K562 (cell line): ENCODE data around the gene SLC22A23.

Experiments used
- NR2C1 ChIP-seq, 2 experiments: fragments of 450-650 bp; IDR thresholded peaks; 2 replicates each; pipeline ENCODE4 v1.6.1; 2017; ENCODE audit warnings: mild to moderate bottlenecking in 2 of 2, antibody characterized with exemption in 1 of 2, inconsistent platforms in 1 of 2, missing compliant biosample characterization in 1 of 2, missing genetic modification characterization in 1 of 2
- PCBP2 ChIP-seq: fragments of 200-400 bp; formaldehyde crosslinking; IDR thresholded peaks from 2 replicates; pipeline ENCODE4 v1.6.1; 2018; ENCODE audit warnings: low read length, low read depth, mild to moderate bottlenecking, moderate library complexity; ENCODE audit not compliant: poor library complexity, severe bottlenecking
- RCOR1 ChIP-seq, 2 experiments: IDR thresholded peaks; 2 replicates each; pipeline ENCODE4 v1.6.1; 2012; ENCODE audit warnings: low read depth in 2 of 2, low read length in 2 of 2, borderline replicate concordance in 1 of 2, improper control_type of control experiment in 1 of 2
- SIN3A ChIP-seq, 2 experiments: fragments of 150-350 bp in 1 of 2; IDR thresholded peaks; 2 replicates each; pipeline ENCODE4 v1.6.1; 2011 to 2016; ENCODE audit warnings: borderline replicate concordance in 2 of 2, low read depth in 2 of 2, low read length in 2 of 2, mild to moderate bottlenecking in 2 of 2, moderate library complexity in 2 of 2; ENCODE audit not compliant: control insufficient read depth in 1 of 2
- ZNF143 ChIP-seq: sonication (generic); formaldehyde crosslinking; IDR thresholded peaks from 2 replicates; pipeline ENCODE4 v1.9.0; 2022; ENCODE audit warnings: mild to moderate bottlenecking, missing genetic modification reagents
- TF ChIP-seq, protein P1 (sequence below), 3 experiments: IDR thresholded peaks in 2 of 3; conservative IDR thresholded peaks in 1 of 3; 2 replicates each; pipeline ENCODE4 v1.5.1; 2011 to 2012; ENCODE audit warnings: low read length in 3 of 3, mild to moderate bottlenecking in 3 of 3, control low read depth in 2 of 3, improper control_type of control experiment in 1 of 3, inconsistent platforms in 1 of 3, low read depth in 1 of 3, mixed read lengths in 1 of 3, moderate library complexity in 1 of 3; ENCODE audit not compliant: insufficient read depth in 2 of 3
- TF ChIP-seq, protein P2 (sequence below): fragments of 450-650 bp; IDR thresholded peaks from 2 replicates; pipeline ENCODE4 v1.6.1; 2016; ENCODE audit warnings: borderline replicate concordance

DNA sequence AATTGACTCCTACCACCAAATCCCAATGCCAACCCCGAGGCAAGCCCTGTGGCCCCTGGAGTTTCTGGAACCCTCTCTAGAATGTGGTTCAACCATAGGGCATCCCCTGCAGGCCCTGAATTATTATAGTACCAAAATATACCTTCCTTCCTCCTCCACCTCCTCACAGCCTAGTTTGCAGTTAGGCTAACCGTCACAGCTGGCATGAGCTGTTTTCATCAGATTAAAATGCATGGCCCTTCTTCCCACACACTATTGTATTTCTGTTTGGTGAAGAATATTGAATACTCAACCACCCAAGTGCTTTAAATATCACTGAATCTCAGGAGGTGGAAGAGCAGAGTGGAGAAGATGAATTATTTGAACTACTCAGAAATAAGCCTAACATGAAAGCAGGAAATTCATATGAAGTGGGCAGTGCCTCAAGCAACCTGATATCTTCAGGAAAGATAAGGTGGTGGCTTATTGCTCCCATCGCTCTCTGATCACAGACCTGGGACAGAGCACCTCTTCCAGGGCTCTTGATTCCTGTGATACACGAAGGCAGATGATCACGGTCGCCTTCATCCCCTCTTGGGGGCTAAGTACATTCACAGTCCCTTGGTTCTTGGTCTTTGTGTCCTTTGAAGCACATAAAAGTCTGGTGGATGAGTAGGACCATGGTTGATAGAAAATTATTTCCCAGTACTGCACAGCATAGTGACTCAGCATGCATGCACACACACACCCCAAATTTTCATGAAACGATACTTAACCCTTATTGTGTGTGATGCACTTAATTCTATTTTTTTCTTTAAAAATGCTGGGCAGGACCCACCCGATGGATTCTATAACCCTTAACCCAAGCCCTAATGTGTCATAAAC, 107.2 kb downstream of the SLC22A23 start:
- no peak for TF ChIP-seq PCBP2
- TF ChIP-seq ZNF143 (CRISPR knock-in tag), result no peak
- peak in 1 of 2 experiments; percentile 33; a peak in 1 of 4 replicates for TF ChIP-seq RCOR1 (IDR thresholded peaks at IDR 0.05; ENCODE audit: borderline replicate concordance in 1 of 2, low read depth in 2 of 2, low read length in 2 of 2)
- no peak for TF ChIP-seq SIN3A (IDR thresholded peaks at IDR 0.05; ENCODE audit: borderline replicate concordance in 2 of 2, control insufficient read depth in 1 of 2, low read depth in 2 of 2, low read length in 2 of 2)
- TF ChIP-seq NR2C1 (IDR thresholded peaks at IDR 0.05), result no peak
- no peak for TF ChIP-seq NR2C1 (tag; IDR thresholded peaks at IDR 0.05)
- TF ChIP-seq, protein P1, sequence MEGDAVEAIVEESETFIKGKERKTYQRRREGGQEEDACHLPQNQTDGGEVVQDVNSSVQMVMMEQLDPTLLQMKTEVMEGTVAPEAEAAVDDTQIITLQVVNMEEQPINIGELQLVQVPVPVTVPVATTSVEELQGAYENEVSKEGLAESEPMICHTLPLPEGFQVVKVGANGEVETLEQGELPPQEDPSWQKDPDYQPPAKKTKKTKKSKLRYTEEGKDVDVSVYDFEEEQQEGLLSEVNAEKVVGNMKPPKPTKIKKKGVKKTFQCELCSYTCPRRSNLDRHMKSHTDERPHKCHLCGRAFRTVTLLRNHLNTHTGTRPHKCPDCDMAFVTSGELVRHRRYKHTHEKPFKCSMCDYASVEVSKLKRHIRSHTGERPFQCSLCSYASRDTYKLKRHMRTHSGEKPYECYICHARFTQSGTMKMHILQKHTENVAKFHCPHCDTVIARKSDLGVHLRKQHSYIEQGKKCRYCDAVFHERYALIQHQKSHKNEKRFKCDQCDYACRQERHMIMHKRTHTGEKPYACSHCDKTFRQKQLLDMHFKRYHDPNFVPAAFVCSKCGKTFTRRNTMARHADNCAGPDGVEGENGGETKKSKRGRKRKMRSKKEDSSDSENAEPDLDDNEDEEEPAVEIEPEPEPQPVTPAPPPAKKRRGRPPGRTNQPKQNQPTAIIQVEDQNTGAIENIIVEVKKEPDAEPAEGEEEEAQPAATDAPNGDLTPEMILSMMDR (IDR thresholded peaks at IDR 0.05 in 2 of 3, conservative IDR thresholded peaks at IDR 0.05 in 1 of 3; ENCODE audit: insufficient read depth in 2 of 3, low read depth in 1 of 3, low read length in 3 of 3), result no peak
- TF ChIP-seq, protein P2, sequence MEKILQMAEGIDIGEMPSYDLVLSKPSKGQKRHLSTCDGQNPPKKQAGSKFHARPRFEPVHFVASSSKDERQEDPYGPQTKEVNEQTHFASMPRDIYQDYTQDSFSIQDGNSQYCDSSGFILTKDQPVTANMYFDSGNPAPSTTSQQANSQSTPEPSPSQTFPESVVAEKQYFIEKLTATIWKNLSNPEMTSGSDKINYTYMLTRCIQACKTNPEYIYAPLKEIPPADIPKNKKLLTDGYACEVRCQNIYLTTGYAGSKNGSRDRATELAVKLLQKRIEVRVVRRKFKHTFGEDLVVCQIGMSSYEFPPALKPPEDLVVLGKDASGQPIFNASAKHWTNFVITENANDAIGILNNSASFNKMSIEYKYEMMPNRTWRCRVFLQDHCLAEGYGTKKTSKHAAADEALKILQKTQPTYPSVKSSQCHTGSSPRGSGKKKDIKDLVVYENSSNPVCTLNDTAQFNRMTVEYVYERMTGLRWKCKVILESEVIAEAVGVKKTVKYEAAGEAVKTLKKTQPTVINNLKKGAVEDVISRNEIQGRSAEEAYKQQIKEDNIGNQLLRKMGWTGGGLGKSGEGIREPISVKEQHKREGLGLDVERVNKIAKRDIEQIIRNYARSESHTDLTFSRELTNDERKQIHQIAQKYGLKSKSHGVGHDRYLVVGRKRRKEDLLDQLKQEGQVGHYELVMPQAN, result no peak
